Loucy (cell line): ENCODE measurements around the gene MGAT5.

Experiments
- CTCF ChIP-seq: fragments of 200-600 bp; sonication (generic); conservative IDR thresholded peaks from 2 replicates; pipeline ENCODE4 v1.5.1; 2014; ENCODE audit warnings: mild to moderate bottlenecking, antibody characterized with exemption, low read length
- EZH2phosphoT487 ChIP-seq: fragments of 200-600 bp; IDR thresholded peaks from 2 replicates; pipeline ENCODE4 v1.6.1; 2018; ENCODE audit warnings: antibody characterized with exemption, mild to moderate bottlenecking, moderate library complexity, borderline replicate concordance

- no peak for TF ChIP-seq CTCF
- no peak for TF ChIP-seq EZH2phosphoT487
These were observed 199.6 kb downstream of the MGAT5 start for GRCh38 chr2:134453476-134453875.
